WERI-Rb-1 (cell line): ENCODE data around the gene ARPC1A.

Experiments used
- DNase-seq: peaks from one replicate; pipeline ENCODE4 v3.0.0-alpha.2; 2020
- H3K27ac ChIP-seq: fragments of 250-450 bp; sonication (Bioruptor Pico); 2 replicates; pipeline ENCODE4 v1.5.1; 2020; ENCODE audit warnings: mild to moderate bottlenecking, moderate library complexity
- H3K27me3 ChIP-seq: fragments of 250-450 bp; sonication (Bioruptor Pico); 2 replicates; pipeline ENCODE4 v1.5.1; 2021; ENCODE audit warnings: mild to moderate bottlenecking, low read depth, moderate library complexity; ENCODE audit not compliant: insufficient read depth, severe bottlenecking
- H3K36me3 ChIP-seq: fragments of 250-450 bp; sonication (Bioruptor Pico); 2 replicates; pipeline ENCODE4 v1.5.1; 2020; ENCODE audit warnings: mild to moderate bottlenecking, moderate library complexity
- H3K4me3 ChIP-seq: 2 replicates; pipeline ENCODE4 v1.5.1; 2011; ENCODE audit warnings: low read depth, mild to moderate bottlenecking, control low read depth, low read length
- H3K9me3 ChIP-seq: fragments of 250-450 bp; sonication (Bioruptor Pico); 2 replicates; pipeline ENCODE4 v1.5.1; 2021; ENCODE audit warnings: mild to moderate bottlenecking, moderate library complexity; ENCODE audit not compliant: severe bottlenecking
- CTCF ChIP-seq: IDR thresholded peaks from 2 replicates; pipeline ENCODE4 v1.5.1; 2011; ENCODE audit warnings: low read depth, mild to moderate bottlenecking, control low read depth, inconsistent platforms, low read length

Gene ARPC1A

DNA sequence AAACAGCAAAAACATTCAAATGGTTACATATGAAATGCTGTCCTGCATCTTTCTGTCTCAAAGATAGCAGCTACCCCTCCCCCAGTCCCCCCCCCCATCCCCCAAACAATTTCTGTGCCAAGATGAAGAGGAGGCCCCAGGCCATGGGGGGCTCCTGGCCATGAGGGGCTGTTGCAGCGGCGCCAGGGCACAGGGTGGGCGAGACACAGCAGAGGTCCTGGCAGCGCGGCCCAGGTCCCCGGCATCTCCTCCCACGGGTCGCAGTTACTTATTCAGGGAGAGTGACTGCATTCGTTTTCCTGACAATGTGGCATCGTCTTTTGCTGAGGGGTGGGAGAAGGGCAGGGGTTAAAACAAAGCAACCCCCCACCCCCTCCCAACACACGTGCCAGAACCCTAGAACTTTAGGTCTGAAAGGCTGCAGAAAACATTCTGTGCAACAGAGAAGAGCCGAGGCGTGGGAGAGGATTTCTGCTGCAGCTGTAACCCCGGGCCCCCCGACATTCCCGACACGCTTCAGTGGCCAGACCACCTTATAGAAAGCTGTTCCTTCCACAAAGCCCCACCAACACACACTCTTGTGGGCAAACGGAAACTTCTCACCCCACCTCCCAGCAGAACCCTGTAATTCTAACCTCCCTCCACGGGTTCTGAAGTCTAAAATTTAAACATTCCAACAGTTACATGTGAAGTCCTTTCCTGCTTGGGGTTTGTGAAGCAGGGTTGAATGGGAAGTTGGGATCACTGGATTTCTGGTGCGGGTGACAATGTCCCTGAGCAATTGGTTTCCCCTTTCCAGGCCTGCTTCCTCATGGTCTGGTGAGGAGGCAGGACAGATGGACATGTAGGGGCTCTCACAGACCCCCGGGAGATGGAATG is 71.0 kb downstream of the ARPC1A start:
- Histone ChIP-seq H3K27ac (no peak overlapping the region), H3K36me3 (peaks cover 67% of the 10 kb centered on the region), H3K4me3 (no peak overlapping the region), H3K9me3 (no peaks in the 10 kb centered on the region), H3K27me3 (no peaks in the 10 kb centered on the region)
- DNase-seq = no peak
- no peak for TF ChIP-seq CTCF

DNA sequence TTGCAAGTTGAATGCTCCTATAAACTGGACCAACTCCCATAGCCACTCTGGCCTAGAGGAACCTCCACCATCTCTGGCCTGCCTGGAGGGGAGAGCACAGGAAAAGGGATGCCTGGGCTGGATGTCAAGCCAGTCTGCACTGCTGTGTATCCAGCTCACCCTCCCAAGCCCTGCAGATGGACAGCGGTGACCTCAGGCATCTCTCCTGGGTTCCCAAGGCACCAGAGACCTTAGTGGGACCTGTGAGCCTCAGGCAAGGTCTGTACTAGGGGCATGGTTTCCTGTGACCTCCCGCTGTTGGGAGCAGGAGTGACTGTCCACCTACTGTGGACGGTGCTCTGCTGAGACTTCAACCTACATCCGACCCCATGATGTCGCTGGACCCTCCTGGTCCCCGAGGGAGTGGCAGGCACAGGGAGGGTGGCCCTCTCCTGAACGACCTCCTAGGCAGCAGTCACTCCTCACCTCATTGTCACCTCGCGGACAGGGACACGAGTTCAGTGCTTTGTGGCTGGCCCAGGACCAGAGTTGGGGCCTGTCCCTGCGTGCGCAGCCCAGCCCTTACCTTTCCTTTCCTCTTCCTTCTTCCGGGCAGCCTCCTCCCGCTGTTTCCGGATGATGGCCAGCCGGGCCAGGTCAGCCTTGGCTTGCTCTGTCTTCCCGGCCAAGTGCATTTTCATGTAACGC is 71.7 kb downstream of the ARPC1A start:
- Histone ChIP-seq H3K9me3 (no peaks in the 10 kb centered on the region), H3K27me3 (no peaks in the 10 kb centered on the region), H3K27ac (no peak overlapping the region), H3K36me3 (peaks cover 73% of the 10 kb centered on the region), H3K4me3 (no peak overlapping the region)
- DNase-seq = no peak
- TF ChIP-seq CTCF = no peak

DNA sequence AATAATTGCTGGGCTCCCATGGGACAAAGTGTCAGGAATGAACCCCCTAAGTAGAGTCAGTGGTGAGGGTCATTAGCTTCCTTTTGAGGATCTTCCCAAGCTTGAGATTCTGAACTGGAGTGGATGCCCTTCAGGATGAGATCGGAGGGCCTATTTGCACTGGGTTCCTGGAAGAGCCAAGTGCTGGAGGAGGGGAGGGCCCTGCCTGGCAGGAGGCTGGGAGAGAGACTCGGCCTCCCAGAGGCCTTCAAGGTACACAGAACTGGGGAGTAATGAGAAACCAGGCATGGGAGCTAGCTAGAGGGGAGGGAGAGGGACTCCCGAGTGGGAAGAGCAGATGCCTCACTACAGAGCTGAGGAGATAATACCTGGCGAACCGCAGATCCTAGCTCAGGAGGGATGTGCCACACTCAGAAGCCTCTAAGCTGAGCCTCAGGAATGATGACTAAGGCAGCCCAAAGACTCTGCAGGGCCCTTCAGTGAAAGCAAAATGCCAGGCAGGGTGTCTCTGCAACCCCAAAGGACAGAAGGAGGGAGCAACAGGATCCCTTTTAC is 73.3 kb downstream of the ARPC1A start:
- H3K4me3 ChIP-seq = no peak overlapping the region
- no peak for DNase-seq
- no peak for TF ChIP-seq CTCF
- H3K36me3 ChIP-seq = peaks cover 85% of the 10 kb centered on the region
- H3K27ac ChIP-seq = no peak overlapping the region
- H3K27me3 ChIP-seq = no peaks in the 10 kb centered on the region
- H3K9me3 ChIP-seq = no peaks in the 10 kb centered on the region

GRCh38 chr7:99399597-99399996 is 73.9 kb downstream of the ARPC1A start:
- H3K36me3 ChIP-seq = peaks cover 87% of the 10 kb centered on the region
- no peaks in the 10 kb centered on the region for H3K27me3 ChIP-seq
- DNase-seq = no peak
- no peak overlapping the region for H3K27ac ChIP-seq
- no peak for TF ChIP-seq CTCF
- no peaks in the 10 kb centered on the region for H3K9me3 ChIP-seq
- H3K4me3 ChIP-seq = no peak overlapping the region

DNA sequence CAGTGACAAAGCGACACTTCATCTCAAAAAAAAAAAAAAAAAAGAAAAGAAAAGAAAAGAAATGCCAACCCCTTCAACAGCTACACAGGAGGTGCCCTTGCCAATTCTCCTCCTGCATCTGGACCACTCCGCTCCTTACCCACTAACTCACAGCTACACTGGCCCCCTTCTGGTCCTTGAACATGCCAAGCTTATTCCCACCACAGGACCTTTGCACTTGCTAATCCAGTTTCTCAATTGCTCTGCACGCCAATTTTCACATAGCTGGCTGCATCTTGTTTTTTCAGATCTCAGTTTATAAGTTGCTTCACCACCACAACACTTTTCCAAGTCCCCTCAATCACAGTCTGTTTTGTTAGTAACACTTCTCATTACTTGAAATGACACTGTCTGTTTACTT is 77.2 kb downstream of the ARPC1A start:
- no peak for DNase-seq
- Histone ChIP-seq H3K36me3 (peaks cover 80% of the 10 kb centered on the region), H3K27ac (no peak overlapping the region), H3K27me3 (no peaks in the 10 kb centered on the region), H3K4me3 (no peak overlapping the region), H3K9me3 (no peaks in the 10 kb centered on the region)
- no peak for TF ChIP-seq CTCF
